ENCODE data around the gene GPSM3.
A peak's percentile ranks its signal among the peaks of the same experiment; 100 is the strongest.
"Not testable (repeated sequence)": the region's sequence is repeated elsewhere in the genome, so short reads cannot be mapped to it uniquely, and the experiment has no call there.

GPSM3 gene

GRCh38 chr6:32200711-32201475 lies 8.4 kb upstream of the GPSM3 start:
- no peak for FAIRE-seq

GRCh38 chr6:32198866-32199265 lies 6.4 kb upstream of the GPSM3 start:
- FAIRE-seq: no peak

- FAIRE-seq: no peak
Observed at GRCh38 chr6:32198345-32198696, 5.9 kb upstream of the GPSM3 start.

DNA sequence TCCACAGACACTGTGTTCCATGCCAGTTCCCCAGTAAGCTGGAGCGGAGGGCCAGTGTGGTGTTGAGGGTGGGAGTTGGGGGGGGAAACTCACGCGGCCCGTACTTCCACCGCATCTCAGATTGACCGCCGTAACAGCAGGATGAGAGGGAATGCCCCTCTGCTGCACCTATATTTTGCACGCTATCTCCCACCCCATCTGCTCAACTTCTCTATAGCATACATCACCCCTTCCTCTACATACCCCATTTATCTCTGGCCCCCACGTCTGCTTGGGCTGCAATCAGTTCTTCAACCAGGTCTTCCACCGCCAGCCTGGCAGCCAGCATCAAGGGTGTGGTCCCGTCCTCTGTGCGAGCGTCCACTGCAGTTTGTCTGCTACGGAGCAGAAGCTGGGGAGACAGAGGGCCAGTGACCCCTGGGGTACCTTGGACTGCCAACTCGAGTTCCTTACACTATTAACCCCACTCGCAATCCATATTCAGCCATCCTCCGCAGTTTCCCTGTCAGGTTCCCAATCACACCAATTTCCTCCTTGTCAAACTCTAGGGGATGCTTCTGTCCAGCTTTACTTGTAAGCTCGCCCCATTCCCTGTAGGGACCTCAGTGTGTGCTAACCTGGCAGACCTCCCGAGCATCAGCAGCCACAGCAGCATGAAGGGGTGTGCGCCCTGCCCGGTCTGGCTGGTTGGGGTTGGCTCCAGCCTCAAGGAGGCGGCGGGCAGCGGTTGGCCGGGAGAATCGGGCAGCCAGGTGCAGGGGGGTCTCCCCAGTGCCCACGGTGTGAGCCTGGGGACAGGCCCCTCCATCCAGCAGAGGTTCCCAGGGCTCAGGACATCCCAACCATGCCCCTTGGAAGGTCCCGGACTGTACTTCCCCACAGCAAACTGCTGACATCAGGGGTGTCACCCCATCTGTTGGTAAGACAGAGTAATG lies 4.5 kb upstream of the GPSM3 start:
- FAIRE-seq: no peak

DNA sequence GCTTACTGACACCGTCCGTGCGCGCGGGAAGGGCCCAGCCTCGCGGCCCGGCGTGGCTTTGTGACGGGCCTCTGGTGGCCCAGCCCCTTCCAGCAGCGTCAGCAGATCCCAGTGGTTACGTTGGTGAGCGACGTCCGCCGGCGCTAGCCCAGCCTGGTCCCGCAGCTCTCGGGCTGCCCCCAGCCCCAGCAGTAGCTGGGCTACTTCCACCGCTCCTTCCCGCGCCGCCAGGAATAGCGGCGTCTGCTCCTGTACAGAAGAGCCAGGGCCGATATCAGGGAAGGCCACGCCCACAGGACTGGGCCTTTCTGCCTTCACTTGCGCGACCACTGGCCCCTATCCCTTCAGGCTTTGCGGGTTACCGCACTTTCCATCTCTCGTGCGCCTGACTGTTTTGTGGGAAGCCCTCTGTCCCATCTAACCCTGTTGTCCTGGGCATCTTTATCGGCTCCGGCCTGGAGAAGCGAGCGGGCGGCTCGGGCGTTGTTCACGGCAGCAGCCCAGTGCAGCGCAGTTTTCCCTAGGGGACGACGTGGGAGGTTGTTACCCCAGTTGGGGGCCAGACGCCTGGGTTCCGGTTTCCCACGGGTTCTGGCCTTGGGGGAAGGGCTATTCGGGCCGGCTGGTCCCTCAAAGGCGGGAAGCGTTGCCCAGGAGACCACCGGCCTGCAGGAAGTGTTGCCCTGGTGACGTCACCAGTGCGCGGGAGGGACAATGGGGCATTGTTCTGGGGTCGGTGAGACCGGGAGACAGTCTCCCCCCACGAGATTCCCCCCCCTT lies 3.6 kb upstream of the GPSM3 start:
- no peak for FAIRE-seq

GRCh38 chr6:32195652-32195901 lies 3.1 kb upstream of the GPSM3 start:
- peak; percentile 97 for FAIRE-seq

- no peak for FAIRE-seq
Observed at GRCh38 chr6:32194825-32195651, 2.6 kb upstream of the GPSM3 start.

DNA sequence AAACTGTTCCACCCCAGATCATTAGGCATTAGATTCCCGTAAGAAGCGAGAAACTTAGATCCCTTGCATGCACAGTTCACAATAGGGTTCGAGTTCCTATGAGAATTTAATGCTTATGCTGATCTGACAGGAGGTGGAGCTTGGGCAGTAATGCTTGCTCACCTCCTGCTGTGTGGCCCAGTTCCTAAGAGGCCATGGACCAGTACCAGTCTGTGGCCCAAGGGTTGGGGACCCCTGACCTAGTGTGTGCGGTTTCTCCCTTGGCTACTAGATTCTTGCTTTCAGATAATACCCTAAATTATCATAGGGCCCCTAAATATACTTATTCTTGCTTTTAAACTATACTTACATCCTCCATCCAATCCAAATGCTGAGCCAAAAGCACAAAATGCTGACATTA lies 1.9 kb upstream of the GPSM3 start:
- FAIRE-seq: no peak

DNA sequence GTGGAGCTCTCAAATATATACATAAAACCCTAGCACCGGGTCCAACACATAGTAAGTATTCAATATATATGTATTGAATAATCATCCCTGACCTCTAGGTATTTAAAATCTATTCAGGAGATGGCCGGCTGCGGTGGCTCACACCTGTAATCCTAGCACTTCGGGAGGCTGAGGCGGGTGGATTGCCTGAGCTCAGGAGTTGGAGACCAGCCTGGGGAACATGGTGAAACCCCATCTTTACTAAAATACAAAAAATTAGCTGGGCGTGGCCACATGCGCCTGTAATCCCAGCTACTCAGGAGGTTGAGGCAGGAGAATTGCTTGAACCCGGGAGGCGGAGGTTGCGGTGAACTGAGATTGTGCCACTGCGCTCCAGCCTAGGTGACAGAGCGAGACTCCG lies 653 bp upstream of the GPSM3 start:
- FAIRE-seq: not testable (repeated sequence)

GRCh38 chr6:32191696-32192607 lies 491 bp downstream of the GPSM3 start:
- no peak for FAIRE-seq

DNA sequence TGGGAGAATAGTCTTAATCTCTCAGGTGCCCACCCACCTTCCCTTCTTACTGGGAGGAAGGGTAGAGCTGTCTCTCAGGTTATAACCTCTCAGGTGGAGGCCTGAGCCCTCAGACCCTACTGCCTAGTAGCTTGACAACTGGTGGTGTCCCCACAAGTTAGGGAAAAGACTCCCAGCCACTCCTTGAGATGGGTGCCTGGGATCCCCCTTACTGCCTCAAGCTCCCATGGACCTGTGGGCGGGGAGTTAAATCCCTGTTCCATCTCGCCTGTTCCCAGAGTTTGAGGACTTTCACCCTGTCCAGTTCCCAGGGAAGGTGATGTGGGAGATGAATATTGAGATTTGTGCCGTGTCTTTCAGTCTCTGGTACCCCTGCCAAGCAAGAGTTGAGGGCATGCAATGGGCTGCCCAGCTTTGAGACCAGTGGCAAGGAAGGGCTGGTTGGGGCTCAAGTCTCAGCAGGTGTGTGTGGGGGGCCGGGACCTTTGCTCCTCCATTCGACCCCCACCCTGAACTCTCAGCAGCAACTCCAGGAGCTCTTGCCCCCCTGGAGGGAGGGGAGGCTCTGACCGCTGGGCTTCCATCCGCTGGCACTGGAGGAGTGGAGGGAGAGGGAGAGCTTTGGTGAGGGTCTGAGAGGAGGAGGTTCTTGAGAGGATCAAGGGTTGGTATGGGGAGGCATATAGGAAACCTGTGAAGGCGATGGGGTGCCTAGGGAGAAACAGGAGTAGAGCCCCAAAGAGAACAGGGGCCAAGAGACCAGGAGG lies 1.3 kb downstream of the GPSM3 start:
- no peak for FAIRE-seq

DNA sequence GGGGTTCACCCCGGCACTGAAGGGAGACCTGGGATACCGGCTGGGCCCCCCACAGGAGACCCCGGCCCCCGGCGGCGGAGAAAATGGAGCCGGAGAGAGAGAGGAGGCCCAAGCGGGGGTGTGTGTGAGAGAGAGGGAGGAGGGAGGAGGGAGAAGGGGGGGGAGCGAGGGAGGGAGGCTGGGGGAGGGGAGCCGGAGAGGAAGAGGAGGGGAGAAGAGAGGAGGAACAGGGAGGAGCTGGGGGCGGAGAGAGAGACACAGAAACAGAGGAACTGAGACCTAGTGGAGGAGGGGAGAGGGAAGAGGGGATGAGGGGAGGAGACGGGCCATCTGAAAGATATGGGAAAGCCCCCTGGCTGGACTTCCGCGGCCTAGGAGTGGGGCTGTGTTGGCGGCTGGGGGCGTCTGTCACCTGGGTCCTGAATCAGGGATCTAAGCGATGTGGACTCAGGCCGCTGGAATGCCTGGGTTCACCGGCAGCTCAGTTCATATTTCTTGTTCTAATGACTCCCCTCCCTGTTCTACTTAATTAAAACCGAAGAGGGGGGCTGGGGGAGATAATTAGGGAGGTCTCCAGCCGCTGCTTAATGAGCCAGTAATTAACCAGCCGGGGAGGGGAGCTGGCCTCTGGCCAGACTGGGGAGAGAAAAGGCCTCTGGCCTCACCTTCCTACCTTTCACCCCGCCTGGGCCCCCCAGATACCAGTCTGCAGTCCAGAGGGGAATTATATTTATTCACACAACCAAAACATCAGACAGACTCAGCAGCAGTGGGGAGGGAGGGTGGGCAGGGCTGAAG lies 2.2 kb downstream of the GPSM3 start, which contains the start of gene PBX2:
Gene PBX2 (minus strand): TSS at position 149 of the 798 bp plus-strand sequence. CDS start 287 bp downstream, outside the sequence.
- FAIRE-seq: no peak

DNA sequence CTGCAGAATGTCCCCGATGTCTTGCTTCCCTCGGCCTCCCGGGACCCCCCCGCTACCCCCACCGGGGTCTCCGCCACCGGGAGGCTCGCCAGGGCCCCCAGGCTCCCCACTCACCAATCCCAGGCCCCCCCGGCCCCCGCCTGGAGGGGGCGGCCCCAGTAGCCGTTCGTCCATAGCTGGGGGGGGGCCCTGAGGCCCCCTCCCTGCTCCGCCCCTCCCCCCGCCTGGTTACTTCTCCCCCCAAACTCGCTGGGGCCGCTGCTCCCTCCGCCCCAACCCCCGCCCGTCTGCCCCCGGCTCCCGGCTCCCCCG lies 2.7 kb downstream of the GPSM3 start:
- FAIRE-seq: no peak

DNA sequence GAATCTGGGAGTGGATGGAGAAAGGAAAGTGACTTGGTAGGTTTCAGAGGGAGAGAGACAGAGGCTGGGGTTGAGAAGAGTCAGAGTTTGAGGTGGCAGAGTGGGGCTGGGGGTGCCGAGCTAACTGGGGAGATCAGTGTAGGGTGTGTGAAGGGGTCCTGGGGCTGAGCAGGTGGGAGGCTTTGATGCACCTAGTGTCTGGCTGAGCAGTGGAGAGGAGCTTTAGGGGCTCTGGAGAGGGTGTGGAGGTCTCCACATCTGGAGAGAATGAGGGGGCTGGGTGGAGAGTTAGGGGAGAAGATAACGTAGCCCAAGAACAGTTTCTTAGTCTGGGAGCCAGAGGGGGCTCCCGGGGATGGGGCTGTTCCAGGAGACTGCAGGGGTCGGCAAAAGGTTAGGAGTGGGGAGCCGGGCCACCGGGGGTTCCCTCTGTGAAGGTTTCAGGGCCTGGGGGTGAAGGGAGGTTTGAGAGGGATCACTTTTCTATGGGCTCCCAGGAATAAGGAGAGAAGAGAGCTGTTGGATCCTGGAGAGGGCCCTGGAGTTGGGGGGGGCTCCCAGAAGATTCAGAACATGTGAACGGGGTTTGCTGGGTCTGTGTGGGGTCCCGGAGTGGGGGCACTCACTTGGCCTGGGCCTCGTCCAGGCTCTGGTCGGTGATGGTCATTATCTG lies 3.2 kb downstream of the GPSM3 start:
- FAIRE-seq: no peak

DNA sequence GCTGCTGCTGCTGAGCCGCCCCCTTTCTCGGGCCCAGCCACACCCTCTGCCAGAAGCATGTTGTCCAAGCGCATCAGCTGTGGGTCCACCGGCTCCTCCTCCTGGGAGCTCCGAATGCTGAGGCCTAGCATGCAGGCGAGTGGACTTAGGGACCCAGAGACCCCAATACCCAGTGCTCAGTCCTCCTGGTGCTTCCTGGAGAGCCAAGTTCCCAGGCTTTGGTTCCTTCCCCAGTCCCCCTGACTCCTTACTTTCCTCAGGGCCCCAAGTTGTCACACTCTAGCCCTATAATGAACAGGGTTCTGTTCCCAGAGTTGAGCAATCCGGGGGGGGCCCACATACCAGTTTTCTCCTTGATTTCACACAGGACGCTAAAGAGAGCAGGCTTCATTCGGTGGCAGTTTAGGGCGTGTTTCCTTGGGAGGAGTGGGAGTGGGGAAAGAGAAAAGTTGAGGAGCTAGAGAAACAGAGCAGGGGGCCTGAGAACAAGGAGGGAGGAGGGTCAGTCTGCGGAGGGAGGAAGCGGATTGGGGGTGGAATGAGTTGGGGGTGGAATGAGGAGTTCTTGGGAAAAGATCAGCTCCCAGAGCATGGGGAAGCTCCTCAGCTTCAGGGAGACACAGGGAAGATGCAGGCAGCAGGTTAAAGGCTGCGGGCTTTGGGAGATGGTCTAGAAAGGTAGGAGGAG lies 3.9 kb downstream of the GPSM3 start:
- FAIRE-seq: no peak

- FAIRE-seq: not testable (repeated sequence)
Observed at GRCh38 chr6:32187725-32188380, 4.6 kb downstream of the GPSM3 start.

DNA sequence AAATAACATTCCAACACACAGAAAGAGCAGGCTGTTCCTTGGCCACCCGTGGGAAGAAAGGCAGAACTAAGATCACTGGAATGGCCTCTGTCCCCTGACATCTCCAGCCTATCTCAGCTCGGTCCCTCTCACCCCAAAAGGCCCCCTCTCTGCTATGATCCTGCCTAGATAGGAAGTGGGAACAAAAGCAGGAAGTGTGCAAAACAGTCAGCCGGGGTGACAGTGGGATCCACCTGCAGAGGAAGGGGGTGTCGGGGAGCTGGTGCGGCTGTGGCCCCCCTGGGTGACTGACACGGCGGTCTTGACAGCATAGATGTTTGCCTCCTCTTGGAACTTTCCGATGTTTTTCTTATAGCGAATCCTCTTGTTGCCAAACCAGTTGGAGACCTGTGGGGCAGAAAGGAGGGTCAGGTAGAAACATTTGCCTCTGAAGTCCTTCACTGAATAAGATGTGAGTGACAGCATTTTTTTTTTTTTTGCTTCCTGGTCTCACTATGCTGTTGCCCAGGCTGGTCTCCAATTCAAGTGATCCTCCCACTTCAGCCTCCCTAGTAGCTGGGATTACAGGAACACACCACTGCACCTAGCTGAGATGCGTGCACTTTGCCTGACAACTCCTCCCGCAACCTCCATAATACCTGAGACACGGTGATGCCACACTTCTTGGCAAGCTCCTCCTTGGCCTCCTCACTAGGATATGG lies 5.3 kb downstream of the GPSM3 start:
- FAIRE-seq: no peak
